HG03571 (cell line): ENCODE data around the gene CTSZ.

Experiments used
- ATAC-seq: cut with Tn5 transposase; IDR thresholded peaks from one replicate; pipeline ENCODE4 v1.9.1; 2021; ENCODE audit not compliant: unreplicated experiment

Gene CTSZ

DNA sequence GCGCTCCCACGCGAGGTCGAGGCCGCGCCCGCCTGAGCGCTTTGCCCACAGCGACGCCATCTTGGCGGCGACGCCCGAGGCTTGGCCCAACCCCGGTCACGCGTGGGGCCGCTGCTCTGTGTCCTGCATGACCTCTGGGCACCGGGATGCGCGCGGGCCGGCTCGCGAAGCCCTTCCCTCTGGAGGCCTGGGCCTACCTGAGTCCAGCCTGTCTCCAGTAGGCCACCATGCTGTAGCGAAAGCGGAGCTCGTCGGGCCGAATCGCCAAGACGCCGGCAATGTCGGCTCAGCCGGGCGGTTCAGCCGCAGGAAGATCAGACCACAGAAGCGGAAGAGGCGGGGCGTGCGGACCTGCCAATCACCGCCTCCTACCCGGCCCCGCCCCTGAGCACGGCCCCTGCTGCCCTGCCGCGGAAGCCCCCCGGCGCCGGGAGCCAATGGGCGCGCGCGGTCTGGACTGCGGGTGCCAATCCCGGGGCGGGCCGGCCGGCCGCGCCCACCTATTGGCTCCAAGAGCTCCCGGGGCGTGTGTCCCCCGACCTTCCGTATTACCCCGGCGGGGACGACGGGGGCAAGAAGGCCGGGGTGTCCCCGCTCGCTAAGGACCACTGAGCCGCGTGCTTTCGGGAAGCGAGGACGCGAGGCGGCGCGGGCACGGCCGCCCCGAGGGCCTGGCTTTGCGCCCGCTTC lies 25.1 kb upstream of the CTSZ start, which contains the start of gene ATP5F1E:
TSS of gene ATP5F1E (minus strand) at position 313 of the 690 bp plus-strand sequence. CDS start at position 229, 84 bp downstream.
- peak; percentile 93 for ATAC-seq

DNA sequence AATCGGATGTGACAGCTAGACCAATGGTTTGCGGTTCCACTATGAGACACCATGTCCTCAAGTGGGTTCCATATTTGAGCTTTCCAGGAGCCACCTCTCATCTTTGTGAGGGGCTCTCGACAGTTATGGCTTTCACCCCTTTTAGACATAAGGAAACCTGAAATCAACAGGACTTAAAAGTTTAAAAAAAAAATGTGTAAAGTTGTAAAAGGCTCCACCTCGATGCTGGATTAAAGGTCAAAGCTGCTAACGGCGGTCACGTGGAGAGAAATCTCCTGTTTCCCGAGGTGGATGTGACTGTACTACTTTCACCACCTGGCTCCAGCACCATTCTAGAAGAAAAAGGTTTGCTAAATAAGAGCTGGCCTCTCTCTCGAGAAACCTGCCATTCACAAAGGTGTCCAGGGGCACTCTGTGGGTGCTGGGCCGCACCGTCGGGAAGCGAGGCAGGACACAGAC lies 24.5 kb upstream of the CTSZ start:
- ATAC-seq, result no peak

DNA sequence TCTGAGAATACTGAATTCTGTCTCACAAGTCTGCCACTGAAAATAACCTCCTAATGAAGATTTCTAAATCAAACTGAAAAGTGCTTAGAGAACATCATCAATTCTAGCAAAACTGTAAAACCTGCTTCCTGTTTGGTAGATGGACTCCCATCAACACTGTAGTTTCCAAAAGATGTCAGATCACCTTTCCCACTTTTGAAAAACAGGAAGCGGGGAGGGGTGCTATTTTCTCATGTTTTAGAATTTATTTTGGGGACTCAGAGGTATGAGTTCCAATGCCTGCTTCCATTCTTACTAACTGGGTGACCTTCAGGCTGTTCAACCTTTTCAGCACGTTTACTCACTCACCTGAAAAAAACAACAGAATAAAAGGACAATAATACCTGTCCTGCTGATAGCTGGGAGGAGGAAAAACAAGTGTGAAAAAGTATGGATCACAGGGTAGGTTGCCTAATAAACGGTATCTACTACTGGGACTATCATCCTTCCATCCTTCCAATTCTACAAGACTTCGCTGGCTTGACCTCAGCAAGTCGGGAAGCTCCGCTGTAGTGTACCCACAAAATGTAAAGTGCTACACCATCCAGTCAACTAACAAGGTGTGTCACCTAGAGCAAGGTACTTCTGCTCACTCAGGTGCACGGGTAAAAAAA lies 24.0 kb upstream of the CTSZ start:
- ATAC-seq, result no peak

DNA sequence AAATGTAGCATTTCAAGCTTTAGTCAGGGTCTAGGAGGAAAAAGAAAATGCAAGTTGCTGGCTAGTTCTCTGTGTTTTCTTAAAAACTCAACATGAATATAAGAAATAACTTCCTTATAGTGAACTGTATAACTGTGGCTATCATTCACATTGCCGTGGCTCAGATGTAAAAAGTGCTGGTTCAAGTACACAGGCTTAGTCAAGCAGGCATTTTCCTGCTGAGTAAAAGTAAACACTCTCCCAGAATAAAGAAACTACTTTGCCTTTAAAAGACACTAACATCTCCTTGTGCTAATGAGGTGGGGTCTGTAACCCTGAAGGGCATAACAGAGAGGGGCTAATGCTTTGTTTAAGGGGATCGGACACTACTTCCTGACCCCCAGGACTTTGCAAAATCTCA lies 21.8 kb upstream of the CTSZ start:
- ATAC-seq, result no peak

DNA sequence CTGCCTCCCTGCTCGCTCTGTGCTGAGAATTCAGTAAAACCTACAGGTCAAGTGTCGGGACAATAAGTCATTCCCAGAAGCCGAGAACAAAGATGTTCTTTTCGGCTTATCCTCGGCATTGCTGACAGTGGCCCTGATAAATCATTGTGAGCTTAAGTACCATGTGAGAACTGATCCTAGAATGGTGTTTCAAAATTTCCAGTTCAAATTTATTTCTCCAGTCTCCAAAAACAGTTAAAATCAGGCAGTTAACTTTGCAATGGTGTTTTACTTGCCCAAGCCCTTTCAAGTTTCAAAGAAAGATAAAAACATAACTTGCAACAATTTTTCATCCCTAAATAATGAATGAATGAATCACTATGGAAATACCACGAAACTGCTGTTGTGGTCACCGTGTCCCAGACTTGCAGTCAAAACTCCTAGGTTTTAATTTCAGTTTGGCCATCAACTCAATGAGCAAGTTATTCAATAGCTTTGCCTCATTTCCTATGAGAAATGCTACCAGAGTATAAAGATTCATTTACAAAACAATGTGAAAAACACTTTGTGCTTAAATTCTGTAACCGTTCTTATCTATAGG lies 20.8 kb upstream of the CTSZ start:
- ATAC-seq, result no peak

DNA sequence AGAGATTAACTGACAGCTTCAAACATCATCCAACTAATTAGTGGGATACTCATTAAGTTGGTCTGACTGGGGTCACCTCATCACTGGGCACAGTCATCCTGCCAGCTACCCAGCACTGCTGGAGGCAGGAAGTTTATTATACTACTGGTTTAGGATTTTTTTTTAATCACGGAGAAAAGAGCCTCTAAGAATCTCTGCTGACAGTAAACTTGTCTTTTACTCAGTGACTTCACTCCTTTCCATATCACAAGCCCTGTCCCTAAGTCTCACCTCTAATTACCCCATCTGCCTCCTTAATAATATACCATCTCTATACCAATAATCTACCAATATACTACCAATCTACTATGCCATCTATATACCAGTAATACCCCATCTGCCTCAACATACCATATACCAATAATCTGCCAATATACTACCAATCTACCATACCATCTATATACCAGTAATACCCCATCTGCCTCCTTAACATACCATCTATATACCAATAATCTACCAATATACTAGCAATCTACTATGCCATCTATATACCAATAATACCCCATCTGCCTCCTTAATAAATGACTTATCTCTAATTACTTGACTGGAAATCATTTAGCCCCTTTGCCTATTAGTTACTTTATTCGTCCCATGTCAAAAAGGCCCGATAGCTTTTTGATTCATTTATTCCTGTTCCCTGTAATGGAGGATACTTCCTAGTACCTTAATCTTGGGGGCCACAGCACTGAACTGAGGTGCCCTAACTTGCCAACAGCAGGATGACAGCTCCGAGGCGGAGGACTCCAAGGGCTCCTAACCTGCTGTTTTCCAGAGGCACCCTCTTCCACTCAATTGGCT lies 20.1 kb upstream of the CTSZ start:
- no peak for ATAC-seq

DNA sequence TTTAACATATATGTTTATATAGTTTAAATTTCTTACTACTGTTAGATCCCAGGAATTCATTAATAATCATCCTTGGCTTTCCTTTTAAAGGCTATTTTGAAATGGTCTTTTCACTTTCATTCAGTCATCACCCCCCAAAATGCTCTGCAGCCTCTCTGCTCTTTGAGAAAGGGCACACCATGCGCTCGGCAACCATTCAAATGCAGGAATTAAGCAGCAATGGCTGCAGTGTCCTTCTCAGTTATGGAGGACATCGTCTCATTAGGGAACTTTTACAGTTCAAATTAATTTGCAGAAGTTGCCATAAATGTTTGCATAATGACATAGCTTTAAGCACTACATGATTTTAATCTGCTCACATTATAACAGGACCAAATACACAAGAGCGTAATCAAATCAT lies 18.5 kb upstream of the CTSZ start:
- ATAC-seq, result no peak

DNA sequence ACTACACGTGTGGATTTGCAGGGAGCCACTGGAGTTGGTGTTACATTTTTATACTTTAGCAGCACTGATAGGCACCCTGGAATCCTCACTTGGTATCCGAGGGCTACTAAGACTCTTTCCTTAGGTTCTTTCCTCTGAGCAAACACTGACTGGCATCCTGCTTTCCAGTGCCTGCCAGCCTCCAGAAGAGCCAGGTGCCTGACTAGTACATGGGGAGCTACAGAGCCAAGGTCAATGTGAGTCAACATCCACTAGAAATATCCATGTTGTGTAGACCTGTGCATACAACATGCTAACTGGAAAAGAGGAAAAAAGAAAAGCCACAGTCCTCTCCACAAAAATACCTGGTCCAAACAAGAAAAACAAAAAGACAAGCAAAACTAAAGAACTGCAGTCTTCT lies 18.0 kb upstream of the CTSZ start:
- ATAC-seq, result no peak

DNA sequence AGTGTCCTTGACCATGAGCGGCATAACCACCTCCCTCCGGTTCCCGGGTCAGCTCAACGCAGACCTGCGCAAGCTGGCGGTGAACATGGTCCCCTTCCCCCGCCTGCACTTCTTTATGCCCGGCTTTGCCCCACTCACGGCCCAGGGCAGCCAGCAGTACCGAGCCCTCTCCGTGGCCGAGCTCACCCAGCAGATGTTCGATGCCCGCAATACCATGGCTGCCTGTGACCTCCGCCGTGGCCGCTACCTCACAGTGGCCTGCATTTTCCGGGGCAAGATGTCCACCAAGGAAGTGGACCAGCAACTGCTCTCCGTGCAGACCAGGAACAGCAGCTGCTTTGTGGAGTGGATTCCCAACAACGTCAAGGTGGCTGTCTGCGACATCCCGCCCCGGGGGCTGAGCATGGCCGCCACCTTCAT lies 17.1 kb upstream of the CTSZ start:
- ATAC-seq, result no peak

DNA sequence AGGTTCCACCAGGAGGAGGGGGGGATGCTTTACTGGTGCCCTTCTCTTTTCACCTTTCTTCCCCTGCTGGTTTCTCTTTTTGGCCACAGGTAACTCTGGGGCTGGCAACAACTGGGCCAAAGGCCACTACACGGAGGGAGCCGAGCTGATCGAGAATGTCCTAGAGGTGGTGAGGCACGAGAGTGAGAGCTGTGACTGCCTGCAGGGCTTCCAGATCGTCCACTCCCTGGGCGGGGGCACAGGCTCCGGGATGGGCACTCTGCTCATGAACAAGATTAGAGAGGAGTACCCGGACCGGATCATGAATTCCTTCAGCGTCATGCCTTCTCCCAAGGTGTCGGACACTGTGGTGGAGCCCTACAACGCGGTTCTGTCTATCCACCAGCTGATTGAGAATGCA lies 16.6 kb upstream of the CTSZ start:
- no peak for ATAC-seq

DNA sequence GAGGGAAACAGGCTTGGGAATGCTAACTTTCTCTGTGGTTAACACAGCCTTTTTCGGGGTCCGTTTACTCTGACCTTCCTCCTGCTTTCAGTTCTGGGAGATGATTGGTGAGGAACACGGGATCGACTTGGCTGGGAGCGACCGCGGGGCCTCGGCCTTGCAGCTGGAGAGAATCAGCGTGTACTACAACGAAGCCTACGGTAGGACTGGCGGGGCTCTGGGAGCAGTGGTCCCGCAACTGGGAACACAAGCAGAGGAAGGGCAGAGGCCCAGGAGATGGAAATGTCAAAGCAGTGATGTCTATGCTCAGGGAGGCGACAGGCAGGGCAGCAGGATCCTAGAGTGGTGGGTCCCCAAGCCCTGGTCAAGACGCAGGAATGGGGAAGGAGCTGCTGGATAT lies 15.7 kb upstream of the CTSZ start:
- ATAC-seq, result no peak

DNA sequence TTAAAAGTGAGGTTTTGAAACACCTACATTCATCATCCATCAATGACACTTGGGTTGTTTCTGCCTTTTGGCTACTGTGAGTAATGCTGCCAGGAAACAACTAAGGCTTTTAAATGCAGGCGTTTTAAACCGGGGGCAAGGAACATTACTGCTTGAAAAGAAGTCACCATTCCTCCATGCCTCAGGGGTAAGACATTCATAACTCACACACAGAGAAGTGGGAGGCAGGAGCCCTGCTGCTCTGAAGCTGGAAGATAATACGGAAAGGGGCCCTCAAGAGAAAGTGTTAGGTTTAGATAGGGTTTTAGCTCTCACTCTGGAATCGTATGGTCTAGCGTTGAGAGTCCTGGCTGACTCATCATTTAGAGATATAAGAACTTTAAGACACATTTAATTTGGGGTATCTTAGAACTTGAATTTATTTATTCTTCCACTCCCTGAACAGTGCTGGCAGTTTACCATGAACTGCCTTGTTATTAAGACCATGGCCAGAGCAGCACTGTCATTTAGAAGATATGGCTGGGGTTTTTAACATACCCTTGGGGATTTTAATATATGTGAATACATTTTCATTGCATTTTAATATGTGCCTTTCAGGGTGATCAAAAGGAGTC lies 14.0 kb upstream of the CTSZ start:
- ATAC-seq, result no peak

DNA sequence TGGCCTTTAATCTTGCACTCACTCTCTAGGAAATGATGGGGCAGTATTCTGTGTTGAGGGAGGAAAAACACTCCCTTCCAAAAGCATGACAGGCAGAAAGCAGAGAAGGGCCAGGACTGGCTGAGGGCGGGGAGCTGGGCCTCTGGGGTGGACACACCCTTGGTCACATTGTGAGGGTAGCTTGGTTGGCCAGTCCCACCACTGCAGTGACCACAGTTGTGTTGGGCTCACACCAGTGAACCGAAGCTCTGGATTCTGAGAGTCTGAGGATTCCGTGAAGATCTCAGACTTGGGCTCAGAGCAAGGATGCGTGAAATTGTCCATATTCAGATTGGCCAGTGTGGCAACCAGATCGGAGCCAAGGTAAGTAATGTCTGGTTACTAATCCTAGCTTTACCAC lies 12.2 kb upstream of the CTSZ start, which contains the start of gene TUBB1:
TSS of gene TUBB1 (plus strand) at position 213 of the 400 bp plus-strand sequence. CDS start at position 307, 94 bp downstream.
- ATAC-seq, result no peak

DNA sequence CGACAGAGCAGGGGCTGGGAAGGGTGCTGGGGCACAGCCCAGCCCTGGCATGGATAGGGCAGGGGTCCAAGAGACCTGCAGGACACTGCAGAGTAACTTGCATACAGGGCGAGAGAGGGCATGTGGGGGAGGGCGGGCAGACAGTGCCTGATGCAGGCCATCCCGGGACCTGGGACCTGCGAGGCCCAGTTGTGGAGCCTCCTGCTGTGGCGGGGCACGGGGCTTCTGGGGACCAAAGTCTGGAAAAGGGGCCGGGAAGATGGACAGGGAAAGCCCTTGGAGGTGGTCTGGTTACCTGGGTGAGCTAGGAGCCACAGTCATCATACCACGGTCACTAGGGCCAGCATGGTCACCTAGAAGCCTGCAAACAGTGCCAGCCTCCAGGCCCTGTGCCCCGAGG lies 11.8 kb upstream of the CTSZ start:
- ATAC-seq, result no peak

DNA sequence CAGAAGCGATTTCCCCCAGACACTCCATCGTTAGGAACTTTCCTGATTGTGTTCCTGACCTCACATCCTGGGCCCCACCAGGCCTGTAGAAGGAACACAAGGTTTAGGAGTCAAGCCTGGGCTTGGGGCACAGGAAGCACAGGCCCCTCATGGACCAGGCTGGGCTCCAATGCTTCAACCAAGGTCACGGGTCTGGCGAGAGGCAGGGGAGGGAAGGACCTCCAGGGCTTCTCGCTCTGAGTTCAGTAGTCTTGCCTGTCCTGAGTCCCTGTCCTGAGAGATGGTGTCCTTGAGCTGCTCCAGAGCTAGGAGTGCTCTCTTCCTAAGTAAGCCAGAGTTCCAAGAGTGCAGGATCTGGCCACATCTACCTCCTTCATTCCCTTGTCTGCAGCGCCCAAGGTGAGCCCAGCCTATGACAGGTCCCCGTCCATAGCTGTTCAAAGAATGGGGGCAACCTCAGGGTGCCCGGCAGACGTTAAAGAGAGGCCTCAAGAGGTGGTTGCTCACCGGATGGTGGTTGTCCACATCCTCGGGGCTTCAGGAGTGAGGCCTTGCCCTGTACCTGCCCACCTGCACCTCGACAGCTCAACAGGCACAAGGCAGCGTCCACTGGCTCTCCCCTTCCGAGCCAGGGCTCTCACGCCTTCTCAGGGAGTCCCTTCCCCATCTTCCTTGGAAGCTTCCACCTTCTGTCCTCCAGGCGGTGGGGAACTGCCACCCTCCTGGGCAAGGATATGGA lies 10.6 kb upstream of the CTSZ start:
- no peak for ATAC-seq

DNA sequence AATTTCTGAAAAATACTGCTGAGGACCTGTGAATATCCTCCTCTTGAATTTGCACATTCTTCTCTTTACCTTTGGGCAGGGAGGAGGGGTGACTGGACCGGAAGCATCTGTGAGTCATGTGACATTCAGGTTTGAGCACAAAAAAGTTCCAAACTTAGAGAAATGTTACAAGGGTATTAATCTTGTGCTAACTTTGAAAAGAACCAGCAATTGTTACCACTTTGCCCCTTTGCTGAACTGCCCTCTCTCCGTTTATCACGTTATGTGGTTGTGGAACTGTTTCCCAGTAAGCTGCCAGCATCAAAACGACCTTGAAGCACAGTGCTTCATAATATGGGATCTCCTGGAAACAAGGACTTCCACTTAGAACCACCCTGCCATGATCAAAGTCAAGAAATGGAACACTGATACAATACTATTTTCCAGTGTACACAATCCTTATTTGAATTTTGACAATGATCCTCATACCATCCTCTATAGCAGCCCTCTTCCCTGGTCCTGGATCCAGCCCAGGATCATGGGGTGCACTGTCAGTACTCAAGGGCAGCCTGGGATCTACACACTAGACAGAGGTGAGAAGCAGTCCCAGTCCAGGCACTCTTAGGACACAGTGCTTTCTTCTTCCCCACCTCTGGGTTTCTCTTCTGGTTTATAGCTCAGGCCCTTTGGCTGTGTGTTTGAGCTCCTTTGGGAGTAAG lies 9.9 kb upstream of the CTSZ start:
- no peak for ATAC-seq

DNA sequence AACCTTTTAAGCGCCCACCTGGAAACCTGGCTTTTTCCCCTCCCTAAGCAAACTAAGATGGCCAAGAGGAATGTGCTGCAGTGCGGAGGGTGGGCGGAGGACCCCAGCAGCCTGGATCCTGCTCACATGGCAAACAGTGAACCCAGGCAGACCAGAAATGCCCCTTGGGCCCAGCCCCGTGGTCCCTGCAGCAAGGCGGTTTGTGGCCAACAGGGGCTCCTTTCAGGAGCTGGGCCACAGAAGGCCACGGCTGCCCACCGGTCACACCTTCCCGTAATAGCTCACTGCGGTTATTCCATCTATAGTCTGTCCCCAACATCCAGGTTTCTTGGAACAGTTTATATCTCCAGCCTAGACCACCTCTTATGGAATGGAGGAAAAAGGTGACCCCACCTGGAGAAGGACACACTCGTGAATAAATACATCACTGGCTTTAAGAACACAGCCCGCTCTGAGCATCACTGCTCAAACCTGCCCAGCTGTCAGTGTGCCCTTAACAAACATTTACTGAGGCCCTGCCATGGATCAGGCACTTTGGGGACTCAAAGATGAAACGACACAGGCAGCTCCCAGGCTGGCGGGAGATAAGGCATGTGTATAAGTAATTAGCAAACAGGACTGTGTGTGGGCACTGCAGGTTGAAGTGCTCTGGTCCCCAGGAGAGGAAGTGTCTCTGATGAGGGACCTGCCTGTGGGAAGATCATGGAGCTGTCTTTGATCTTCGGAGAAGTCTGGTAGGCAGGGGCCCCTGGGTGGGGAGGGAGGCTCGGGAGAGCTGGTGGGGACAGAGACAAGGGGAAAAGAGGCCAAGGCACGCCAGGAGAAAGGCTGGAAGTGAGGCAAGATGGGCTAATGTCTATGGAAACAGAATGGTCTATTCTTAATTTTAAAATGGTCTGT lies 9.0 kb upstream of the CTSZ start:
- ATAC-seq, result no peak

DNA sequence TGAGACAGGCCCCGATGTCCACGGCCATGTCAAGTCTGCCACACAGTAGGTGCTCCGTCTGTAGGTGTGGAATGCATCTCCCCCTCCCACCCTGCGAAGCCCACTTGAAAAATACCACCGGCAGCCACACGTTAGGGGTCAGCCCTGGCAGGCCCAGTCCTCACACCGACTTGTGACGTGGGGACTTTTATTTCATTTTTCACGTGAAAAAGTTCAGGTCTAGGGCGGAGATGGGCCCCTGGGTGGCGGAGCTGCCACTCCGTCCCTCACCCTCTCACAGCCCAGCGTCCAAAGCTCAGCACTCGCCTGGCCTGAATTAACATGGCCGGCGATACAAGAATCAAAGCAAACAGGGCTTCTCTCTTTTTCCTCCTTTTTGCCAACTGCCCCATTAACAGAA lies 8.4 kb upstream of the CTSZ start:
- ATAC-seq, result no peak
